Endometrial microvascular endothelial cells (primary cell): ENCODE results near the gene PTPRT. TPM values are rescaled to one million over a fixed set of nuclear protein-coding genes. Genes with fewer than 3 reads are reported as not detected.

Experiments used
- in situ Hi-C: cut with HindIII; loops from 2 replicates; pipeline ENCODE4 v1.10.0; 2017; ENCODE audit warnings: low sequenced_read_pairs, low pct_unique_long_range_greater_than_20kb; ENCODE audit errors: inconsistent ontology term
- total RNA-seq: library from RNA; depleted of rRNA; stranded (reverse); fragments of >200 nt; gene quantifications from one replicate; pipeline ENCODE4 v1.2.3, GENCODE V29; 2015; ENCODE audit errors: inconsistent ontology term

PTPRT gene
- total RNA-seq, 1 donor from 2014 or later: not detected

- in situ Hi-C loops: no loop called here
Measured at GRCh38 chr20:42432496-42433334, 757.0 kb downstream of the PTPRT start.

GRCh38 chr20:42430598-42430997 is 759.1 kb downstream of the PTPRT start:
- in situ Hi-C loops: no loop called here

- in situ Hi-C loops: no loop called here
Measured at GRCh38 chr20:42429761-42430458, 759.8 kb downstream of the PTPRT start.

GRCh38 chr20:42419814-42420532 is 769.7 kb downstream of the PTPRT start:
- in situ Hi-C loops: no loop called here

GRCh38 chr20:42406826-42407225 is 782.9 kb downstream of the PTPRT start:
- in situ Hi-C loops: no loop called here

- in situ Hi-C loops: no loop called here
Measured at GRCh38 chr20:42402455-42402854, 787.3 kb downstream of the PTPRT start.

- in situ Hi-C loops: no loop called here
Measured at GRCh38 chr20:42401613-42402012, 788.1 kb downstream of the PTPRT start.

- in situ Hi-C loops: no loop called here
Measured at GRCh38 chr20:42399802-42400201, 789.9 kb downstream of the PTPRT start.

GRCh38 chr20:42392442-42392841 is 797.3 kb downstream of the PTPRT start:
- in situ Hi-C loops: no loop called here

GRCh38 chr20:42391807-42392206 is 797.9 kb downstream of the PTPRT start:
- in situ Hi-C loops: no loop called here

GRCh38 chr20:42380287-42380686 is 809.4 kb downstream of the PTPRT start:
- in situ Hi-C loops: no loop called here

GRCh38 chr20:42379385-42379784 is 810.3 kb downstream of the PTPRT start:
- in situ Hi-C loops: no loop called here

- in situ Hi-C loops: no loop called here
Measured at GRCh38 chr20:42378826-42379225, 810.9 kb downstream of the PTPRT start.

- in situ Hi-C loops: no loop called here
Measured at GRCh38 chr20:42376131-42376530, 813.6 kb downstream of the PTPRT start.

GRCh38 chr20:42373049-42373448 is 816.7 kb downstream of the PTPRT start:
- in situ Hi-C loops: no loop called here

GRCh38 chr20:42370075-42370474 is 819.6 kb downstream of the PTPRT start:
- in situ Hi-C loops: no loop called here

- in situ Hi-C loops: no loop called here
Measured at GRCh38 chr20:42368910-42369309, 820.8 kb downstream of the PTPRT start.

- in situ Hi-C loops: no loop called here
Measured at GRCh38 chr20:42366626-42367025, 823.1 kb downstream of the PTPRT start.

GRCh38 chr20:42364446-42364845 is 825.3 kb downstream of the PTPRT start:
- in situ Hi-C loops: no loop called here
